ENCODE results near the gene EEF1A2. TPM values are rescaled to one million over a fixed set of nuclear protein-coding genes. Genes with fewer than 3 reads are reported as not detected.

Gene EEF1A2
- total RNA-seq, 4 donors from 2014 or later: 13.3 to 26.8 (median 22.9) TPM

- H3K4me3 ChIP-seq (ENCODE audit: low read depth, poor library complexity, severe bottlenecking): no peak overlapping the region
- 31 to 50% methylated on average over 5 to 6 of the region's 6 CpGs for WGBS, 2 donors
- TF ChIP-seq CTCF (IDR thresholded peaks at IDR 0.05) (no peak), POLR2A (IDR thresholded peaks at IDR 0.05) (no peak)
- DNase-seq (ENCODE audit: low spot score in 2 of 2): no peak
- intact Hi-C loops (cut with DNase I; ENCODE audit: low total_unique reads): no loop called here
Measured at GRCh38 chr20:63545814-63546213, 46.9 kb upstream of the EEF1A2 start.

GRCh38 chr20:63544958-63545516 is 46.2 kb upstream of the EEF1A2 start:
- H3K4me3 ChIP-seq (ENCODE audit: low read depth, poor library complexity, severe bottlenecking): no peak overlapping the region
- 35% methylated on average over 9 to 11 of the region's 19 CpGs for WGBS, 2 donors
- DNase-seq (ENCODE audit: low spot score in 2 of 2): no peak
- TF ChIP-seq CTCF (IDR thresholded peaks at IDR 0.05) (no peak), POLR2A (IDR thresholded peaks at IDR 0.05) (no peak)
- intact Hi-C loops (cut with DNase I; ENCODE audit: low total_unique reads): loop anchor here (5.0 kb wide), 1 partner anchor 427 kb away; no protein-coding TSS in a partner anchor

- no peak overlapping the region for H3K4me3 ChIP-seq (ENCODE audit: low read depth, poor library complexity, severe bottlenecking)
- no peak for TF ChIP-seq CTCF (IDR thresholded peaks at IDR 0.05)
- no peak for TF ChIP-seq POLR2A (IDR thresholded peaks at IDR 0.05)
- WGBS, 2 donors: 50 to 67% methylated on average over 18 to 20 of the region's 27 CpGs
- intact Hi-C loops (cut with DNase I; ENCODE audit: low total_unique reads): loop anchor here (5.0 kb wide), 1 partner anchor 428 kb away; no protein-coding TSS in a partner anchor
- DNase-seq (ENCODE audit: low spot score in 2 of 2): no peak
Measured at GRCh38 chr20:63544241-63544957, 45.5 kb upstream of the EEF1A2 start.

GRCh38 chr20:63543733-63544132 is 44.9 kb upstream of the EEF1A2 start:
- no peak for DNase-seq (ENCODE audit: low spot score in 2 of 2)
- 85 to 93% methylated on average over 6 of the region's 6 CpGs for WGBS, 2 donors
- no peak overlapping the region for H3K4me3 ChIP-seq (ENCODE audit: low read depth, poor library complexity, severe bottlenecking)
- intact Hi-C loops (cut with DNase I; ENCODE audit: low total_unique reads): loop anchor here (5.0 kb wide), 1 partner anchor 429 kb away; no protein-coding TSS in a partner anchor
- TF ChIP-seq CTCF (IDR thresholded peaks at IDR 0.05): no peak
- no peak for TF ChIP-seq POLR2A (IDR thresholded peaks at IDR 0.05)

GRCh38 chr20:63543131-63543530 is 44.2 kb upstream of the EEF1A2 start:
- intact Hi-C loops (cut with DNase I; ENCODE audit: low total_unique reads): loop anchor here (5.0 kb wide), 1 partner anchor 429 kb away; no protein-coding TSS in a partner anchor
- TF ChIP-seq POLR2A (IDR thresholded peaks at IDR 0.05): no peak
- no peak for TF ChIP-seq CTCF (IDR thresholded peaks at IDR 0.05)
- DNase-seq (ENCODE audit: low spot score in 2 of 2): no peak
- no peak overlapping the region for H3K4me3 ChIP-seq (ENCODE audit: low read depth, poor library complexity, severe bottlenecking)
- WGBS, 2 donors: 68% methylated on average over 10 of the region's 10 CpGs

Data from lower leg skin (tissue), 4 donors.